K562 (cell line): ENCODE data around the gene CALU. TPM values are rescaled to one million over a fixed set of nuclear protein-coding genes. Genes with fewer than 3 reads are reported as not detected.
A peak's percentile ranks its signal among the peaks of the same experiment; 100 is the strongest.

Source experiments
- ATAC-seq: fragments of 200-7000 bp; cut with Tn5 transposase; 3 replicates; pipeline ENCODE4 v1.9.1; 2020; ENCODE audit warnings: moderate library complexity
- BruUV-seq: library from RNA; stranded (reverse); fragments of 400-500 nt; replicated peaks from 2 replicates; lab custom pipeline; 2021; lab: Mats Ljungman, UMichigan
- CTCF ChIA-PET: fragments of 300-600 bp; formaldehyde crosslinking; extraction: SDS; loops from one replicate; lab custom pipeline; 2021; ENCODE audit warnings: low intra/inter-chr PET ratio; lab: Yijun Ruan, JAX
- POLR2A ChIA-PET: fragments of 300-600, 350-650 bp; sonication (Branson Sonifier 250); formaldehyde crosslinking; extraction: SDS; loops from one replicate; lab custom pipeline; 2021; ENCODE audit warnings: antibody characterized with exemption, inconsistent platforms; lab: Yijun Ruan, JAX
- DNase-seq, 4 experiments: peaks; one replicate each; pipeline versions ENCODE4 v3.0.0 to v3.0.0-alpha.2; 2011 to 2018; ENCODE audit warnings: low spot score in 3 of 4, mixed read lengths in 3 of 4; ENCODE audit errors: extremely low read depth in 1 of 4
- FAIRE-seq: peaks from 2 replicates; lab custom pipeline; 2011; peaks lifted over from hg19 to GRCh38; lab: Jason Lieb, UNC
- H2AFZ ChIP-seq: 2 replicates; pipeline ENCODE4 v1.6.0; 2011; ENCODE audit warnings: low read depth, low read length, control low read depth, inconsistent platforms
- H3K27ac ChIP-seq: fragments of 200-600 bp; 3 replicates; pipeline ENCODE4 v1.8.0; 2011; ENCODE audit warnings: low read depth, mild to moderate bottlenecking, control low read depth, inconsistent platforms, low read length, moderate library complexity, mixed read lengths; ENCODE audit errors: extremely low read depth
- H3K27me3 ChIP-seq, 2 experiments: fragments of 300-600 bp in 1 of 2; 2 replicates in 1 of 2; 3 replicates in 1 of 2; pipeline versions ENCODE4 v1.6.0 to v1.8.0; 2011; ENCODE audit warnings: inconsistent platforms in 2 of 2, low read length in 2 of 2, mild to moderate bottlenecking in 1 of 2, mixed read lengths in 1 of 2, moderate library complexity in 1 of 2; ENCODE audit not compliant: control insufficient read depth in 2 of 2, insufficient read depth in 2 of 2
- H3K36me3 ChIP-seq: fragments of 300-600 bp; 3 replicates; pipeline ENCODE4 v1.8.0; 2011; ENCODE audit warnings: mild to moderate bottlenecking, low read length, inconsistent platforms; ENCODE audit not compliant: control insufficient read depth, insufficient read depth
- H3K4me1 ChIP-seq, 2 experiments: fragments of 200-600 bp in 1 of 2; replicated peaks in 1 of 2; 2 replicates in 1 of 2; 3 replicates in 1 of 2; pipeline versions ENCODE4 v1.5.1 to v1.8.0; 2011; ENCODE audit warnings: inconsistent platforms in 2 of 2, low read length in 2 of 2, mild to moderate bottlenecking in 1 of 2, mixed read lengths in 1 of 2, moderate library complexity in 1 of 2; ENCODE audit not compliant: control insufficient read depth in 2 of 2, insufficient read depth in 2 of 2
- H3K4me2 ChIP-seq: 2 replicates; pipeline ENCODE4 v1.6.1; 2011; ENCODE audit warnings: low read length, control low read depth, inconsistent platforms, mixed read lengths; ENCODE audit not compliant: insufficient read depth
- H3K4me3 ChIP-seq: fragments of 200-600 bp; sonication (generic), shearing (Covaris generic); 2 replicates; pipeline ENCODE4 v1.5.1; 2016; ENCODE audit warnings: control low read depth, inconsistent platforms
- H3K79me2 ChIP-seq: fragments of 200-600 bp; 3 replicates; pipeline ENCODE4 v1.8.0; 2011; ENCODE audit warnings: low read length, inconsistent platforms; ENCODE audit not compliant: control insufficient read depth, insufficient read depth
- H3K9ac ChIP-seq, 2 experiments: 2 replicates each; pipeline versions ENCODE4 v1.6.0 to v1.6.1; 2011; ENCODE audit warnings: low read depth in 2 of 2, low read length in 2 of 2, control low read depth in 1 of 2, inconsistent platforms in 1 of 2, mild to moderate bottlenecking in 1 of 2, mixed read lengths in 1 of 2; ENCODE audit not compliant: insufficient read depth in 1 of 2
- H3K9me1 ChIP-seq: one replicate; pipeline ENCODE4 v1.6.0; 2011; ENCODE audit warnings: inconsistent platforms, mild to moderate bottlenecking, low read length, moderate library complexity; ENCODE audit not compliant: control insufficient read depth, insufficient read depth
- H3K9me3 ChIP-seq: replicated peaks from 2 replicates; pipeline ENCODE4 v1.5.1; 2011; ENCODE audit warnings: low read depth, low read length, inconsistent platforms; ENCODE audit not compliant: control insufficient read depth, insufficient read depth
- H4K20me1 ChIP-seq: replicated peaks from 2 replicates; pipeline ENCODE4 v1.6.1; 2011; ENCODE audit warnings: low read length, inconsistent platforms, mixed read lengths; ENCODE audit not compliant: control insufficient read depth, insufficient read depth
- CREB1 ChIP-seq, 2 experiments: sonication (generic) in 1 of 2; formaldehyde crosslinking in 1 of 2; IDR thresholded peaks; 2 replicates each; pipeline versions ENCODE4 v1.6.1 to v1.8.0; 2012 to 2022; ENCODE audit warnings: inconsistent platforms in 1 of 2, mild to moderate bottlenecking in 1 of 2, missing genetic modification reagents in 1 of 2, moderate library complexity in 1 of 2
- HNRNPK ChIP-seq: fragments of 200-400 bp; formaldehyde crosslinking; IDR thresholded peaks from one replicate; pipeline ENCODE4 v1.6.1; 2018; ENCODE audit warnings: mild to moderate bottlenecking, low read depth, low read length; ENCODE audit not compliant: poor library complexity, severe bottlenecking
- KDM5B ChIP-seq: fragments of 200-600 bp; sonication (generic); IDR thresholded peaks from 2 replicates; pipeline ENCODE4 v1.6.1; 2012; ENCODE audit warnings: low read depth, mild to moderate bottlenecking, moderate library complexity, low read length, control low read depth, inconsistent platforms; ENCODE audit not compliant: insufficient replicate concordance
- MLLT1 ChIP-seq, 2 experiments: fragments of 450-650 bp; IDR thresholded peaks; 2 replicates each; pipeline ENCODE4 v1.6.1; 2016
- POLR3A ChIP-seq: IDR thresholded peaks from 2 replicates; pipeline ENCODE4 v1.6.1; 2011; ENCODE audit warnings: borderline replicate concordance, mild to moderate bottlenecking, moderate library complexity; ENCODE audit not compliant: insufficient read length, insufficient read depth; ENCODE audit errors: extremely low read depth
- RBM39 ChIP-seq: fragments of 200-400 bp; formaldehyde crosslinking; optimal IDR thresholded peaks from 2 replicates; pipeline ENCODE3; 2018; ENCODE audit warnings: low read depth, low read length
- RFX1 ChIP-seq: fragments of 450-650 bp; IDR thresholded peaks from 2 replicates; pipeline ENCODE4 v1.6.1; 2016; ENCODE audit warnings: mild to moderate bottlenecking, moderate library complexity
- SAP30 ChIP-seq: fragments of 200-600 bp; sonication (generic); IDR thresholded peaks from 2 replicates; pipeline ENCODE4 v1.6.1; 2012; ENCODE audit warnings: borderline replicate concordance, low read depth, mild to moderate bottlenecking, moderate library complexity, low read length, control low read depth, inconsistent platforms; ENCODE audit not compliant: insufficient read depth, poor library complexity, severe bottlenecking
- SMARCA4 ChIP-seq: fragments of 450-650 bp; IDR thresholded peaks from 2 replicates; pipeline ENCODE4 v1.6.1; 2016
- SRSF1 ChIP-seq: fragments of 200-400 bp; formaldehyde crosslinking; IDR thresholded peaks from 2 replicates; pipeline ENCODE4 v1.6.1; 2017; ENCODE audit warnings: mild to moderate bottlenecking, low read depth, low read length, moderate library complexity
- ZBTB7A ChIP-seq: IDR thresholded peaks from 2 replicates; pipeline ENCODE4 v1.6.1; 2011; ENCODE audit warnings: low read depth, mild to moderate bottlenecking, low read length, moderate library complexity, borderline replicate concordance; ENCODE audit not compliant: control insufficient read depth
- ZNF282 ChIP-seq: sonication (generic); formaldehyde crosslinking; IDR thresholded peaks from 2 replicates; pipeline ENCODE4 v1.8.1; 2023; ENCODE audit warnings: missing genetic modification reagents
- WGBS: fragments of 100-300 bp; shearing (Covaris generic); methylation state at CpG from one replicate; pipeline ENCODE4 v1.1.6; 2016; ENCODE audit warnings: low coverage, mixed read lengths; ENCODE audit not compliant: insufficient coverage; ENCODE audit errors: missing lambda C conversion rate; 5-methylcytosine and 5-hydroxymethylcytosine counted together
- in situ Hi-C: fragments of 300-500 bp; cut with MboI; formaldehyde crosslinking; loops from 4 replicates; pipeline ENCODE4 v1.15.0; 2018; ENCODE audit warnings: inconsistent platforms, mixed read lengths
- intact Hi-C: fragments of 100-400 bp; cut with micrococcal nuclease; formaldehyde crosslinking; loops from 2 replicates; pipeline ENCODE4 v1.14.2; 2022
- polyA plus RNA-seq, 8 experiments: library from polyadenylated mRNA; depleted of rRNA in 4 of 8; stranded (reverse) in 5 of 8; unstranded in 3 of 8; fragments of >200 nt; fragmentation: Nextera tagmentation in 2 of 8; fragmentation: Illumina TruSeq in 1 of 8; extraction: Ambion mirVana in 2 of 8; extraction: Trizol in 1 of 8; gene quantifications; 2 replicates each; pipeline versions ENCODE4 v1.2.1 to v1.2.3, GENCODE V29; 2011 to 2014; ENCODE audit warnings: inconsistent platforms in 1 of 8, missing spikeins in 1 of 8
- total RNA-seq, 7 experiments: library from RNA; depleted of rRNA in 6 of 7; stranded (reverse); fragments of >200 nt in 6 of 7; fragmentation: Illumina TruSeq in 2 of 7; extraction: Trizol in 2 of 7; gene quantifications; 2 replicates each; pipeline versions ENCODE4 v1.2.1 to v1.2.3, GENCODE V29; 2011 to 2021; ENCODE audit warnings: low replicate concordance in 1 of 7

Gene CALU
- total and polyA plus RNA-seq, 9 of the 15 experiments (the other 6 are each of a cell fraction or from before 2014, with no cell fraction given) = 166 to 286 (median 215) TPM

- Histone ChIP-seq H3K36me3 (peaks cover 17% of the 10 kb centered on the region; the same call in 2 of the 3 replicates), H3K4me1 (peaks cover 18 to 46% of the 10 kb centered on the region in 2 experiments), H3K27me3 (no peaks in the 10 kb centered on the region), H3K9me1 (no peaks in the 10 kb centered on the region), H3K79me2 (peaks cover 9% of the 10 kb centered on the region; the same call in 2 of the 3 replicates), H3K4me2 (peak overlapping the region; percentile 87), H3K9me3 (no peaks in the 10 kb centered on the region), H3K4me3 (peak overlapping the region; percentile 69), H2AFZ (peak overlapping the region; percentile 95), H3K9ac (peak overlapping the region; percentile 78 to 97; a peak in 3 of 4 replicates), H4K20me1 (no peaks in the 10 kb centered on the region), H3K27ac (no peak overlapping the region)
- ChIA-PET POLR2A (interaction anchor here (0.7 to 2.1 kb wide), 10 partner anchors 10 to 232 kb away, joined by 3 to 7 read pairs (median 5); no protein-coding TSS in a partner anchor), CTCF (no interaction called here)
- TF ChIP-seq ZBTB7A = 0 out of 2 replicates have a peak, but pooled peaks have one; percentile 0
- no peak for TF ChIP-seq SAP30
- TF ChIP-seq POLR3A = no peak
- peak; percentile 31 for TF ChIP-seq RBM39
- TF ChIP-seq KDM5B = no peak
- TF ChIP-seq ZNF282 = no peak
- no peak for TF ChIP-seq SRSF1
- no peak for TF ChIP-seq MLLT1 (IDR thresholded peaks at IDR 0.05)
- TF ChIP-seq RFX1 = no peak
- no peak for TF ChIP-seq SMARCA4
- TF ChIP-seq CREB1 (IDR thresholded peaks at IDR 0.05) = no peak
- 0 out of 2 replicates have a peak, but pooled peaks have one; percentile 6 for TF ChIP-seq CREB1 (CRISPR knock-in tag; IDR thresholded peaks at IDR 0.05)
- peak; percentile 1 for TF ChIP-seq HNRNPK
- 30% methylated on average over 8 of the region's 9 CpGs for WGBS
- FAIRE-seq (no peak), ATAC-seq (peak; percentile 7), DNase-seq (peak in 1 of 4 experiments; percentile 41)
- no TSS peak for BruUV-seq
- intact Hi-C loops = loop anchor here (2.0 to 5.0 kb wide), 2 partner anchors 41 to 90 kb away; no protein-coding TSS in a partner anchor
- in situ Hi-C loops = no loop called here
These were observed 52.8 kb downstream of the CALU start for GRCh38 chr7:128791972-128792327.
